Measurements from ENCODE around the gene PAX9. TPM values are rescaled to one million over a fixed set of nuclear protein-coding genes. Genes with fewer than 3 reads are reported as not detected.

PAX9 gene
- total RNA-seq, 1 donor from 2014 or later = 83.6 TPM

Other genes starting within 250 kb of the PAX9 start
- gene NKX2-1, start 141.6 kb upstream of the PAX9 start, total RNA-seq = not detected
- 2.4 TPM for gene NKX2-8, start 79.2 kb upstream of the PAX9 start, total RNA-seq

Measured in esophagus mucosa (tissue), 1 donor.